IMR-90 (cell line): Measurements from ENCODE around the gene ADCY5. TPM values are rescaled to one million over a fixed set of nuclear protein-coding genes. Genes with fewer than 3 reads are reported as not detected.

Experiments
- ATAC-seq: fragments of 200-7000 bp; cut with Tn5 transposase; 2 replicates; pipeline ENCODE4 v1.9.1; 2020; ENCODE audit warnings: low read depth, mild to moderate bottlenecking, moderate library complexity
- BruUV-seq: library from RNA; stranded (reverse); fragments of 400-500 nt; replicated peaks from 2 replicates; lab custom pipeline; 2021; lab: Mats Ljungman, UMichigan
- CTCF ChIA-PET: fragments of 300-600 bp; formaldehyde crosslinking; extraction: SDS; loops from one replicate; lab custom pipeline; 2021; ENCODE audit warnings: antibody characterized with exemption; lab: Yijun Ruan, JAX
- POLR2A ChIA-PET: fragments of 300-600 bp; sonication (Branson Sonifier 250); formaldehyde crosslinking; loops from one replicate; lab custom pipeline; 2022; ENCODE audit warnings: antibody characterized with exemption; ENCODE audit not compliant: unreplicated experiment; lab: Charles Lee
- DNase-seq: peaks from one replicate; pipeline ENCODE4 v3.0.0; 2013
- H2AFZ ChIP-seq: replicated peaks from 2 replicates; pipeline ENCODE3; 2013; ENCODE audit warnings: low read length, mild to moderate bottlenecking; ENCODE audit not compliant: poor library complexity
- H2AK5ac ChIP-seq: 2 replicates; pipeline ENCODE4 v1.6.1; 2013; ENCODE audit warnings: low read depth, low read length, inconsistent platforms
- H2AK9ac ChIP-seq: replicated peaks from 2 replicates; pipeline ENCODE3; 2013; ENCODE audit warnings: mild to moderate bottlenecking, low read depth, low read length, moderate library complexity; ENCODE audit not compliant: poor library complexity
- H2BK120ac ChIP-seq: 2 replicates; pipeline ENCODE4 v1.6.1; 2013; ENCODE audit warnings: low read depth, low read length, inconsistent platforms
- H2BK15ac ChIP-seq: 3 replicates; pipeline ENCODE4 v1.6.1; 2013; ENCODE audit warnings: low read depth, low read length, inconsistent platforms
- H2BK20ac ChIP-seq: 2 replicates; pipeline ENCODE4 v1.6.1; 2013; ENCODE audit warnings: low read depth, mild to moderate bottlenecking, inconsistent platforms, low read length, moderate library complexity
- H2BK5ac ChIP-seq: 2 replicates; pipeline ENCODE4 v1.6.1; 2013; ENCODE audit warnings: mild to moderate bottlenecking, low read depth, low read length, inconsistent platforms; ENCODE audit not compliant: poor library complexity, severe bottlenecking
- H3K14ac ChIP-seq: replicated peaks from 2 replicates; pipeline ENCODE4 v1.6.1; 2013; ENCODE audit warnings: low read depth, low read length, inconsistent platforms
- H3K18ac ChIP-seq: 2 replicates; pipeline ENCODE4 v1.6.1; 2013; ENCODE audit warnings: low read depth, low read length, control low read depth
- H3K23ac ChIP-seq: 2 replicates; pipeline ENCODE4 v1.6.1; 2013; ENCODE audit warnings: low read depth, low read length, inconsistent platforms
- H3K27ac ChIP-seq: 2 replicates; pipeline ENCODE4 v1.5.1; 2013; ENCODE audit warnings: mild to moderate bottlenecking, control low read depth, low read length; ENCODE audit not compliant: insufficient read depth
- H3K27me3 ChIP-seq: 2 replicates; pipeline ENCODE4 v1.6.1; 2013; ENCODE audit warnings: low read length; ENCODE audit not compliant: control insufficient read depth, insufficient read depth
- H3K36me3 ChIP-seq: 2 replicates; pipeline ENCODE4 v1.6.1; 2013; ENCODE audit warnings: low read length, mixed read lengths; ENCODE audit not compliant: control insufficient read depth, insufficient read depth
- H3K4ac ChIP-seq: 2 replicates; pipeline ENCODE4 v1.6.1; 2013; ENCODE audit warnings: low read depth, low read length, inconsistent platforms
- H3K4me1 ChIP-seq: 2 replicates; pipeline ENCODE4 v1.6.1; 2013; ENCODE audit warnings: low read length, mixed read lengths; ENCODE audit not compliant: control insufficient read depth, insufficient read depth
- H3K4me2 ChIP-seq: 2 replicates; pipeline ENCODE4 v1.6.1; 2013; ENCODE audit warnings: low read depth, mild to moderate bottlenecking, control low read depth, low read length, moderate library complexity
- H3K4me3 ChIP-seq: 2 replicates; pipeline ENCODE4 v1.5.1; 2013; ENCODE audit warnings: low read depth, mild to moderate bottlenecking, control low read depth, low read length, moderate library complexity; ENCODE audit not compliant: insufficient read depth
- H3K56ac ChIP-seq: 2 replicates; pipeline ENCODE4 v1.6.1; 2013; ENCODE audit warnings: low read length, inconsistent platforms; ENCODE audit not compliant: insufficient read depth; ENCODE audit errors: extremely low read depth
- H3K79me1 ChIP-seq, 2 experiments: 2 replicates each; pipeline ENCODE4 v1.6.1; 2013; ENCODE audit warnings: low read length in 2 of 2, inconsistent platforms in 1 of 2, low read depth in 1 of 2
- H3K9ac ChIP-seq: 2 replicates; pipeline ENCODE4 v1.6.1; 2013; ENCODE audit warnings: low read depth, low read length, control low read depth
- H3K9me1 ChIP-seq: 2 replicates; pipeline ENCODE4 v1.6.1; 2013; ENCODE audit warnings: low read length, inconsistent platforms; ENCODE audit not compliant: insufficient read depth
- H3K9me3 ChIP-seq: 2 replicates; pipeline ENCODE4 v1.6.1; 2013; ENCODE audit warnings: low read length; ENCODE audit not compliant: control insufficient read depth, insufficient read depth
- H4K20me1 ChIP-seq: 2 replicates; pipeline ENCODE4 v1.6.1; 2013; ENCODE audit warnings: low read length, inconsistent platforms; ENCODE audit not compliant: insufficient read depth
- H4K5ac ChIP-seq: 2 replicates; pipeline ENCODE4 v1.6.1; 2013; ENCODE audit warnings: mild to moderate bottlenecking, low read depth, low read length, control low read depth
- H4K8ac ChIP-seq, 2 experiments: 2 replicates each; pipeline ENCODE4 v1.6.1; 2013; ENCODE audit warnings: low read depth in 2 of 2, low read length in 2 of 2, control low read depth in 1 of 2, inconsistent platforms in 1 of 2
- H4K91ac ChIP-seq: 2 replicates; pipeline ENCODE4 v1.6.1; 2013; ENCODE audit warnings: low read depth, low read length, inconsistent platforms; ENCODE audit not compliant: insufficient read depth
- BHLHE40 ChIP-seq: fragments of 150-350 bp; IDR thresholded peaks from 2 replicates; pipeline ENCODE4 v1.6.1; 2016; ENCODE audit warnings: mild to moderate bottlenecking, low read depth, low read length
- CHD1 ChIP-seq: IDR thresholded peaks from 2 replicates; pipeline ENCODE4 v1.6.1; 2012; ENCODE audit warnings: low read depth, low read length, improper control_type of control experiment
- CTCF ChIP-seq: conservative IDR thresholded peaks from 2 replicates; pipeline ENCODE4 v1.5.1; 2012; ENCODE audit warnings: mild to moderate bottlenecking, low read depth, low read length, improper control_type of control experiment
- FOS ChIP-seq: fragments of 150-350 bp; IDR thresholded peaks from 2 replicates; pipeline ENCODE4 v1.6.1; 2016; ENCODE audit warnings: low read depth, low read length
- MXI1 ChIP-seq: IDR thresholded peaks from 2 replicates; pipeline ENCODE4 v1.6.1; 2012; ENCODE audit warnings: low read depth, mild to moderate bottlenecking, low read length, moderate library complexity, borderline replicate concordance
- POLR2A ChIP-seq: IDR thresholded peaks from 2 replicates; pipeline ENCODE4 v1.6.1; 2012; ENCODE audit warnings: mild to moderate bottlenecking, low read depth, low read length
- RAD21 ChIP-seq: IDR thresholded peaks from 2 replicates; pipeline ENCODE4 v1.6.1; 2012; ENCODE audit warnings: low read length, improper control_type of control experiment
- RFX5 ChIP-seq: IDR thresholded peaks from 2 replicates; pipeline ENCODE4 v1.8.0; 2012; ENCODE audit warnings: low read depth, mild to moderate bottlenecking, low read length, moderate library complexity
- USF2 ChIP-seq: fragments of 150-350 bp; IDR thresholded peaks from 2 replicates; pipeline ENCODE4 v1.6.1; 2017; ENCODE audit warnings: mild to moderate bottlenecking, antibody characterized with exemption, low read length, low read depth
- WGBS, 2 experiments: methylation state at CpG; one replicate each; pipeline versions ENCODE4 v1.1.5 to v1.1.7; 2013; ENCODE audit warnings: missing lambda C conversion rate in 2 of 2; ENCODE audit not compliant: insufficient read length in 1 of 2; ENCODE audit errors: extremely low coverage in 2 of 2; 5-methylcytosine and 5-hydroxymethylcytosine counted together
- dilution Hi-C: fragments of 300-500 bp; cut with HindIII; formaldehyde crosslinking; loops from one replicate; pipeline ENCODE4 v1.14.3; 2018; ENCODE audit warnings: low sequenced_read_pairs; ENCODE audit not compliant: unreplicated experiment
- in situ Hi-C: fragments of 300-500 bp; cut with MboI; formaldehyde crosslinking; loops from 3 replicates; pipeline ENCODE4 v1.14.3; 2019; ENCODE audit warnings: low sequenced_read_pairs, inconsistent platforms, mixed read lengths
- intact Hi-C: fragments of 100-400 bp; cut with micrococcal nuclease; formaldehyde crosslinking; loops from 2 replicates; pipeline ENCODE4 v1.10.0; 2022
- polyA plus RNA-seq, 3 experiments: library from polyadenylated mRNA; depleted of rRNA; stranded (reverse); fragments of >200 nt; gene quantifications; 2 replicates each; pipeline ENCODE4 v1.2.3, GENCODE V29; 2012; ENCODE audit warnings: low replicate concordance in 1 of 3
- total RNA-seq: library from RNA; depleted of rRNA; stranded (reverse); fragments of >200 nt; gene quantifications from 2 replicates; pipeline ENCODE4 v1.2.3, GENCODE V29; 2012

Gene ADCY5
- total and polyA plus RNA-seq, 2 of the 4 experiments (the other 2 are of a cell fraction), result 0.14 to 0.18 TPM

- Histone ChIP-seq H2BK5ac (no peak overlapping the region), H4K8ac (no peak overlapping the region), H2BK15ac (no peak overlapping the region), H2AK5ac (no peak overlapping the region), H3K27ac (no peak overlapping the region), H2AK9ac (no peak overlapping the region), H3K56ac (no peak overlapping the region), H3K23ac (no peak overlapping the region), H3K27me3 (peaks cover 44% of the 10 kb centered on the region), H2BK120ac (no peak overlapping the region), H3K4me2 (no peak overlapping the region), H3K79me1 (no peaks in the 10 kb centered on the region), H3K14ac (no peak overlapping the region), H2BK20ac (no peak overlapping the region), H4K5ac (no peak overlapping the region), H3K18ac (no peak overlapping the region), H3K9me1 (no peaks in the 10 kb centered on the region), H4K20me1 (no peaks in the 10 kb centered on the region), H3K4me1 (no peaks in the 10 kb centered on the region), H3K9me3 (no peaks in the 10 kb centered on the region), H3K9ac (no peak overlapping the region), H2AFZ (no peak overlapping the region), H3K4ac (no peak overlapping the region), H4K91ac (no peak overlapping the region), H3K4me3 (no peak overlapping the region), H3K36me3 (no peaks in the 10 kb centered on the region)
- CTCF ChIA-PET, result no interaction called here
- POLR2A ChIA-PET, result no interaction called here
- in situ Hi-C loops (no loop called here), intact Hi-C loops (no loop called here), dilution Hi-C loops (no loop called here)
- TF ChIP-seq RAD21, result no peak
- TF ChIP-seq POLR2A, result no peak
- no peak for TF ChIP-seq MXI1
- TF ChIP-seq USF2, result no peak
- TF ChIP-seq RFX5, result no peak
- no peak for TF ChIP-seq CTCF
- no peak for TF ChIP-seq FOS
- no peak for TF ChIP-seq CHD1
- no peak for TF ChIP-seq BHLHE40
- ATAC-seq (no peak), DNase-seq (no peak)
- BruUV-seq, result no TSS peak
- WGBS, 2 experiments, result 94% methylated on average over 3 of the region's 6 CpGs; no CpG with 5 or more reads in 1 of the 2 experiments
These were observed 34.3 kb upstream of the ADCY5 start for GRCh38 chr3:123483146-123483545.
